GM12864 (cell line): Measurements from ENCODE around the gene METTL25.

ENCODE experiments used
- DNase-seq: peaks from one replicate; pipeline ENCODE4 v3.0.0-alpha.2; 2011; ENCODE audit warnings: low read depth
- H3K4me3 ChIP-seq: 2 replicates; pipeline ENCODE4 v1.5.1; 2011; ENCODE audit warnings: mild to moderate bottlenecking, low read depth, low read length, control low read depth
- CTCF ChIP-seq: IDR thresholded peaks from 2 replicates; pipeline ENCODE4 v1.5.1; 2011; ENCODE audit warnings: low read depth, mild to moderate bottlenecking, moderate library complexity, low read length, control low read depth, inconsistent platforms; ENCODE audit errors: missing control alignments

Gene METTL25

GRCh38 chr12:82505150-82505549, 146.8 kb downstream of the METTL25 start:
- H3K4me3 ChIP-seq, result no peak overlapping the region
- no peak for TF ChIP-seq CTCF
- no peak for DNase-seq

- H3K4me3 ChIP-seq, result no peak overlapping the region
- TF ChIP-seq CTCF, result no peak
- no peak for DNase-seq
These were observed 149.4 kb downstream of the METTL25 start for GRCh38 chr12:82507686-82508085.

GRCh38 chr12:82510386-82510785, 152.1 kb downstream of the METTL25 start:
- TF ChIP-seq CTCF, result no peak
- no peak overlapping the region for H3K4me3 ChIP-seq
- no peak for DNase-seq

- TF ChIP-seq CTCF, result no peak
- no peak overlapping the region for H3K4me3 ChIP-seq
- no peak for DNase-seq
These were observed 156.6 kb downstream of the METTL25 start for GRCh38 chr12:82514880-82515279.

GRCh38 chr12:82515652-82516051, 157.3 kb downstream of the METTL25 start:
- no peak overlapping the region for H3K4me3 ChIP-seq
- DNase-seq, result no peak
- no peak for TF ChIP-seq CTCF

- no peak overlapping the region for H3K4me3 ChIP-seq
- peak; percentile 84 for TF ChIP-seq CTCF
- DNase-seq, result no peak
These were observed 158.7 kb downstream of the METTL25 start for GRCh38 chr12:82517027-82517426.

- no peak overlapping the region for H3K4me3 ChIP-seq
- no peak for DNase-seq
- no peak for TF ChIP-seq CTCF
These were observed 159.5 kb downstream of the METTL25 start for GRCh38 chr12:82517808-82518207.
